GM20431 (cell line): ENCODE data around the gene OSTN.

Source experiments
- in situ Hi-C: fragments of 300-500 bp; cut with MseI, MboI; formaldehyde crosslinking; loops from one replicate; pipeline ENCODE4 v1.15.0; 2020; ENCODE audit warnings: low sequenced_read_pairs; ENCODE audit not compliant: unreplicated experiment

OSTN gene

DNA sequence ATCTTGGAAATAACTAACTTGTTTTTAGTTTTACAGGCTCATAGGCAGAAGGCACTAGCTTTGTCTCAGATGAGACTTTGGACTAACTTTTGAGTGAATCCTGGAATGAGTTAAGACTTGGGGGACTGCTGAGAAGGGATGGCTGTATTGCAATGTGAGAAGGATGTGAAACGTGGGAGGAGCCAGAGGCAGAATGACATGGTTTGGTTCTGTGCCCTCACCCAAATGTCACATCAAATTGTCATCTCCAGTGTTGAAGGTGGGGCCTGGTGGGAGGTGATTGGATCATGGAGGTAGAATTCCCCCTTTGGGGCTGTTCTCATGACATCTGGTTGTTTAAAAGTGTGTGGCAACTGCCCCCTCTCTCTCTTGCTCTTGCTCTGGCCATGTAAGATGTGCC is 101.4 kb downstream of the OSTN start:
- in situ Hi-C loops: no loop called here

GRCh38 chr3:191301017-191301416 is 102.0 kb downstream of the OSTN start:
- in situ Hi-C loops: no loop called here

- in situ Hi-C loops: no loop called here
Measured at GRCh38 chr3:191301782-191302411, 102.9 kb downstream of the OSTN start.

DNA sequence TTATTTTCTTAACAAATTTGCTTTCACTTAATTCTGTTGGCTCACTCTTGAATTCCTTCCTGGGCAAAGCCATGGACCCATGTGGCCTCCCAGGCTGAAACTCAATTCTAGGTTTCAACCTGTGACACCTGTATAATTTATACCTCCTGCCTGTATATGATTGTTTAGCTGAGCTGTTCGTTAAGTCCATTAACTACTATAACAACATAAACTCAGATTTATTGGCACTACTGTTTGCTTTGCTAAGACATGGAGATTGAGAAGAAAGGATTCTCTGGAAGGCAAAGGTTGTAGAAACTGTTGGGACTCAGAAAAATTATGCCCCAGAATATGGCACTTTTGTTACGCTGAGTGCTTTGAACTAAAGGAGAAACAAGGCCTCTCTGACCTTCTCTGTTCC is 103.4 kb downstream of the OSTN start:
- in situ Hi-C loops: no loop called here

DNA sequence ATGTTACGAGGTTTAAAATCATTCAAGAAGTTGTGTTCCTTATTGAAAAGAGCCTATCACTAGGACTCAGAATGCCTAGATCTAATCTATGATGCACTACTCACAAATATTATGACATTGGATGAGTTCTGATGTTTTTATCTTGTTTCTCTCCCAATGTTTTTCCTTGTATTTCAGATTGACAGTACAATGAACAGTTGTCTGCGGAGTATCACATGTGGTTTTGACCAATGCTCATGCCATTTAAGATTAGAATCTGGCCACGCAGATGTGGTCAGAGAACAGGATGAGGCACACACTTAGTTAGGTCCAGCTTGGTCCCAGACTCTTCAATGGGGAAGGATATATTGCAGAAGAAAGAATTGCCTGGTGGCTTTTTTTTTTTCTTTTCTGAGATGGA is 104.6 kb downstream of the OSTN start:
- in situ Hi-C loops: no loop called here

GRCh38 chr3:191306428-191306827 is 107.4 kb downstream of the OSTN start:
- in situ Hi-C loops: no loop called here

DNA sequence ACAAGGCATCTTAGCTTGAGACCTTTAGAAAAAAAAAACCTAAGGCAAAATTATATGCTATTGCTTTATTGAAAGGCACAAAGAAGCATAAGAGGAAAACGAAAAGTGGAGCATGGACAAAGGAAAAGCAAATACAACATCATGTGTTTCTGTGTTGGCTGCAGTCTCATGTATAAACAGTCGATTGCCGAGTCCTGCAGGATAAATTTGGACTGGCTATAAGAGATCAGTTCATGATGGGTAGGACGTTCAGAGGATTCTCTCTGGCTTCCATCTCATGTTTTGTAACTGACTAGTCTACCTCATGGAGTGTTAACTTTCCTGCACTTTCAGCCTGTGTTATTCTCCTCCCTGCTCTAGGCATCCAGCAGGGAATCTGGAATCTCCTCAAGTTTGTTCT is 108.3 kb downstream of the OSTN start:
- in situ Hi-C loops: no loop called here

GRCh38 chr3:191313296-191313695 is 114.3 kb downstream of the OSTN start:
- in situ Hi-C loops: no loop called here

GRCh38 chr3:191314109-191314728 is 115.2 kb downstream of the OSTN start:
- in situ Hi-C loops: no loop called here
